ENCODE data around the gene TTBK1.

GRCh38 chr6:43310134-43310533, 66.9 kb downstream of the TTBK1 start:
- TF ChIP-seq POLR2A (IDR thresholded peaks at IDR 0.05; ENCODE audit: extremely low read depth, insufficient read length) (no peak), CTCF (IDR thresholded peaks at IDR 0.05; ENCODE audit: low read depth, low read length) (no peak), MAX (IDR thresholded peaks at IDR 0.05; ENCODE audit: low read depth, low read length) (no peak)
